Pulmonary artery endothelial cell (primary cell): ENCODE results near the gene TFAP2D. TPM values are rescaled to one million over a fixed set of nuclear protein-coding genes. Genes with fewer than 3 reads are reported as not detected.

Experiments
- DNase-seq: peaks from one replicate; pipeline ENCODE4 v3.0.0-alpha.2; 2011; ENCODE audit warnings: low read depth, low spot score
- total RNA-seq: library from RNA; depleted of rRNA; stranded (reverse); fragments of >200 nt; gene quantifications from 2 replicates; pipeline ENCODE4 v1.2.3, GENCODE V29; 2014

The TFAP2D gene
- total RNA-seq, 1 donor from 2014 or later = not detected

DNA sequence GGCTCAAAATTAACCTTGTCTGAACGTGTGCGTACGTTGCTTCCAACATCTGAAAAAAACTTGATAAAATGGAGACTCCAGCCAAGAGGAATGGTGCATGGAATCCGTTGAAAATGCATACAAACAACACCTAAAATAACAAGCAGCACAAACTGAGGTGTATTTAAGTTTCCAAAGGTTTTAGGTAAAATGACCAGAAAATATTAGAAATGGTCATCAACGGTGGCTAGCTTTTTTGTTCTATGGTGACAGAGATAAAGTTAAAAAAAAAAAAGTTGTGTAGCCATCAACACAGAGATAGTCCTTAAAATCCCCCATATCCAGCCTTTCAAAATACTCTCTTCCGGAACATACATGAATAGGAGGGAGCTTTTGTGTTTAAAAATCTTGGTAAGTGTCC is 104.7 kb downstream of the TFAP2D start:
- DNase-seq = no peak

DNA sequence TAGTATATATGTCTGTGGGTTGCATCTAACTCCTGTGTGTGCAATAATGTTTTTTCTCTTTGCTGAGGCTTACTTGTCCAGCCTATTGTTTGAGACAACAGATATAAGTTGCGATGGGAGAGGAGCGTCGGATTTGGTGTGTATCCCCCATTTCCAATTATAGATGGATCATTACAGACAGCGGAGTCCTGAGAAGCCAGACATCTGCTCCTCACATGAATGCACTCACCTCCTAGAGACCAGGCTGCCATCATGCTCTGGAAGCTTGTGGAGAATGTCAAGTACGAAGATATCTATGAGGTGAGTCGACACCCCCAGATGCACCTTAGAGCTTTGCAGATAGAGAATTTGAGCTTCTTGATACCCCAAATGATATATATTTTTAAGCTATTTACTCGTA is 105.3 kb downstream of the TFAP2D start, which contains the start of gene TFAP2B:
Gene TFAP2B (plus strand): TSS at position 199 of the 400 bp plus-strand sequence. CDS start 21 bp downstream, at position 220.
- no peak for DNase-seq

DNA sequence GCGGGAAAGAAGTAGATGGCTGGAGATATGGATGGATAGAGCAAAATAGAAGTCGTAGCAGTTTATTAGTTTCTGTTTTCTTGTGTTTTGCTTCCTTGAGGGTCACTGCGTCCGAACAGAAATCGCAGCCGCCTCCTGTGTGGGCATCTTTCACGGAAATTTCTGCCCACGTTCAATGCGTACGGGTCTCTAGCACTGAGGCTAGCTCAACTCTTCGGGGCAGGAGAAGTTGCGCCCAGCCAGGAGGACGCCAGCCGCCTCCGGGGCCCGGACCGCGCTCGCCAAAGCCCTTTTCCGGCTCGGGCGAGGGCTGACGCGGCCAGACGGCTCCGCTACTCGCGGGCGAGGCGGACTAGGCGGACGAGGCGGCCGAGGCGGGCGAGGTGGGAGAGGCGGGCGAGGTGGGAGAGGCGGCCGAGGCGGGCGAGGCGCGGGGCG is 106.2 kb downstream of the TFAP2D start:
- DNase-seq = no peak

DNA sequence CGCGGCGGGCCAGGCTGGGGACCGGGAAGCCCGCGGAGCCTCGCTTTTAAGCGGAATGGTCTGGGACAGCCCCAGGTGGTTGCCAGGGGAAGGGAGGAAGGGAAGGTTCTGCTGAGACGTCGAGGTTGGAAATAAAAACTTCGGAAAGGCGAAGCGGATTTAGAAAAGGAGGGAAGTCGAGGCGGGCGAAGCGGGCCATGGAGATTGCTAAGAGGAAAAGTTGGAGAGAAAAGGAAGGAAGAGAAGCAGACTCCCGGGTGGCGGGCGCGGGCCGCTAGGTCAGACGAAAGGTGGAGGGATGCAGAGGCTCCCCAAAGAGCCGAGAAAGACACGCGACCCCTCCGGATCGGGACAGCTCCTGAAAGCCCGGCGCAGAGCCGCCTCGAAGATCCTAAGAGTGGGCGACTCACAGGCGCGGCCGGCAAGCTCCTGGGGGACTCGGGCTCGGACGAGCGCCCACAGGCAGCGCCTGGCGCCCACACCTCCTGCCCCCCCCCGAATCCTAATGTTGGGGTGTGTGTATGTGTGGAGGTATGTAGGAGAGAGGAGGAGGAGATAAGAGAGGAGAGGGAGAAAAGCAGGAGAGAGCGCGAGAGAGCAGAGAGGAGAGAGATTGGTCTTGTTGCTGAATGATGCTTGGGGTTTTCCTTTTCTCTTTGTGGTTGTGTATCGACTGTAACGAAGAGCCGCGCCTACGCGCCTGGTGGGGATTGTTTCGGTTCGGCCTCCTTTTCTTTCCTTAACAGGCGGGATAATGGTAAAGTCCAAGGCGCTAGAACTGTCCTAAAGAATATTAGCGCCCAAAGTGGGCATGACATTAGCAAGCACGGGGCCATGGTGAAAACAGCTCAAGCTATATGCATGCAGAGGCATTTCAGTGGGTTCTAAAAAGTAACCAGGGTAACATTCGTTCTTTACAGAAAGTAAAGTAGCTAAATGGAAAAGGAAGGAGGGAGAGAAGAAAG is 106.9 kb downstream of the TFAP2D start:
- DNase-seq = no peak

- DNase-seq = no peak
Observed at GRCh38 chr6:50820869-50821264, 107.5 kb downstream of the TFAP2D start.

DNA sequence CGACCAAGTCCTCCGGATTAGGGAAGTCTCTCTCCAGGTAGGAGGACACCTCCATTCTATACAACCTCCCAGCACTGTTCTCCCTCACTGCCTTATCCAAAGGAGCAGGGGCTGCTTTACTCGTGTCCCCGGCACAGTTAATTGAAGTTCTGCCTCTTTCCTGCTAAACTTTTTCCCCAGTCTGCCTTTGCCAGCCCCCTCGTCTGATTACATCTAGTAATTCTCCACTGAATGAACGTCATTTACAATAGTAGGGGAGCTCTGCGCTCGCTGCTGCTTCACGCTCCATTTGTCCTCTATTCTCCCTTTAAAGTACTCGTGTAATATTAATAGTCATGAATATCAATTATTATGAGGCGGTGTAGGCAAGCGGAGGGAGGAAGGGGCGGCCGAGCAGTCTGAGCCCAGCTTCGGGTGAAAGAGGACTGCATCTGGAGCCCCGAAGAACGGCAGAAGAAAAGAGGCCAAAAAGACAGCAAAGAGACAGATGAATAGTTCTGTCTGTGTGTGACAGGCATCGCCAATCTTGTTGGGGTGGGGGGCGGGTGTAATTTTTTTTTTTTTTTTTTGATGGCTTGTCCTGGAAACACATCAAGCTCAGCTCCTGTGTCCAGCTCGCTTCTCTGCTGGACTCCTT is 108.2 kb downstream of the TFAP2D start:
- DNase-seq = no peak

GRCh38 chr6:50822078-50822476 is 108.8 kb downstream of the TFAP2D start:
- no peak for DNase-seq

Other genes with a start within 250 kb of the TFAP2D start
- gene TFAP2B, start 105.3 kb downstream of the TFAP2D start, total RNA-seq = not detected in 2 replicates